ENCODE results near the gene SLC24A3.

- TF ChIP-seq CTCF (IDR thresholded peaks at IDR 0.05) (no peak), POLR2A (IDR thresholded peaks at IDR 0.05) (no peak)
These were observed 463.8 kb downstream of the SLC24A3 start for GRCh38 chr20:19676202-19676601.
